ENCODE results near the gene ITM2C. TPM values are rescaled to one million over a fixed set of nuclear protein-coding genes. Genes with fewer than 3 reads are reported as not detected.

The ITM2C gene
- total and polyA plus RNA-seq, 2 experiments from 2014 or later: 241 to 367 TPM

- peaks cover 22% of the 10 kb centered on the region for H3K27me3 Mint-ChIP-seq (ENCODE audit: insufficient read depth, low read depth, poor library complexity)
- H3K27me3 ChIP-seq (ENCODE audit: insufficient read depth): no peaks in the 10 kb centered on the region
These were observed 579 bp upstream of the ITM2C start for GRCh38 chr2:230864122-230864604.

More at GRCh38 chr2:230864122-230864604, 579 bp upstream of the ITM2C start:
- H3K4me2 ChIP-seq: peak overlapping the region; percentile 88
- H3K9me2 ChIP-seq (ENCODE audit: insufficient read depth): no peaks in the 10 kb centered on the region
- peak; percentile 1 for ATAC-seq
- peak overlapping the region; percentile 88 for H3K27ac ChIP-seq (ENCODE audit: low read depth)
- H2AFZ ChIP-seq: peak overlapping the region; percentile 98
- Mint-ChIP-seq H3K36me3 (ENCODE audit: low read depth) (peaks cover 11% of the 10 kb centered on the region; the same call in 2 of the 3 replicates), H3K27ac (peak overlapping the region; percentile 95), H3K4me1 (peaks cover 61% of the 10 kb centered on the region), H3K4me3 (peak overlapping the region; percentile 92), H3K9me3 (no peaks in the 10 kb centered on the region)
- peaks cover 51% of the 10 kb centered on the region for H3K4me1 ChIP-seq (ENCODE audit: insufficient read depth)
- peaks cover 43% of the 10 kb centered on the region for H3K79me2 ChIP-seq (replicated peaks; ENCODE audit: insufficient read depth)
- H4K20me1 ChIP-seq (replicated peaks; ENCODE audit: insufficient read depth): peaks cover 8% of the 10 kb centered on the region; the same call in 1 of the 2 replicates
- H3K36me3 ChIP-seq (ENCODE audit: insufficient read depth): no peaks in the 10 kb centered on the region
- H3F3A ChIP-seq (replicated peaks; ENCODE audit: low read depth): peaks cover 9% of the 10 kb centered on the region; the same call in 1 of the 2 replicates
- DNase-seq (ENCODE audit: low spot score): no peak
- peak overlapping the region; percentile 98 for H3K4me3 ChIP-seq
- TF ChIP-seq REST (IDR thresholded peaks at IDR 0.05; ENCODE audit: unreplicated experiment): no peak
- TF ChIP-seq JUNB (IDR thresholded peaks at IDR 0.05; ENCODE audit: unreplicated experiment): no peak
- TF ChIP-seq STAT1 (IDR thresholded peaks at IDR 0.05; ENCODE audit: unreplicated experiment): no peak
- no peak for TF ChIP-seq EZH2 (IDR thresholded peaks at IDR 0.05; ENCODE audit: low read depth, unreplicated experiment)
- no peak for TF ChIP-seq ZNF331 (CRISPR knock-in tag; IDR thresholded peaks at IDR 0.05; ENCODE audit: low read depth)
- no peak for TF ChIP-seq NANOG (IDR thresholded peaks at IDR 0.05; ENCODE audit: borderline replicate concordance)
- TF ChIP-seq, protein P1, sequence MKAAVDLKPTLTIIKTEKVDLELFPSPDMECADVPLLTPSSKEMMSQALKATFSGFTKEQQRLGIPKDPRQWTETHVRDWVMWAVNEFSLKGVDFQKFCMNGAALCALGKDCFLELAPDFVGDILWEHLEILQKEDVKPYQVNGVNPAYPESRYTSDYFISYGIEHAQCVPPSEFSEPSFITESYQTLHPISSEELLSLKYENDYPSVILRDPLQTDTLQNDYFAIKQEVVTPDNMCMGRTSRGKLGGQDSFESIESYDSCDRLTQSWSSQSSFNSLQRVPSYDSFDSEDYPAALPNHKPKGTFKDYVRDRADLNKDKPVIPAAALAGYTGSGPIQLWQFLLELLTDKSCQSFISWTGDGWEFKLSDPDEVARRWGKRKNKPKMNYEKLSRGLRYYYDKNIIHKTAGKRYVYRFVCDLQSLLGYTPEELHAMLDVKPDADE (IDR thresholded peaks at IDR 0.05): no peak
- no peak for TF ChIP-seq CREB1 (CRISPR knock-in tag; IDR thresholded peaks at IDR 0.05; ENCODE audit: low read depth)
- TF ChIP-seq ZNF114 (CRISPR knock-in tag; IDR thresholded peaks at IDR 0.05): no peak
- TF ChIP-seq POLR2AphosphoS5 (IDR thresholded peaks at IDR 0.05; ENCODE audit: low read depth): no peak
- no peak for TF ChIP-seq EZH2phosphoT487 (IDR thresholded peaks at IDR 0.05; ENCODE audit: unreplicated experiment)
- no peak for TF ChIP-seq CTCF (conservative IDR thresholded peaks at IDR 0.05; ENCODE audit: low read depth in 2 of 2)
